Osteoblast (primary cell): ENCODE data around the gene TMEM52. TPM values are rescaled to one million over a fixed set of nuclear protein-coding genes. Genes with fewer than 3 reads are reported as not detected.

Experiments used
- DNase-seq: peaks from one replicate; pipeline ENCODE4 v3.0.0; 2011; ENCODE audit warnings: low spot score, mixed read lengths; ENCODE audit not compliant: insufficient read length; ENCODE audit errors: missing footprints
- H2AFZ ChIP-seq: 2 replicates; pipeline ENCODE4 v1.6.0; 2011; ENCODE audit warnings: mild to moderate bottlenecking, low read length
- H3K27ac ChIP-seq: 2 replicates; pipeline ENCODE4 v1.5.1; 2011; ENCODE audit warnings: mild to moderate bottlenecking, low read depth, low read length, moderate library complexity
- H3K27me3 ChIP-seq: 2 replicates; pipeline ENCODE4 v1.6.0; 2012; ENCODE audit warnings: mild to moderate bottlenecking, control low read depth, inconsistent platforms, low read length, moderate library complexity; ENCODE audit not compliant: insufficient read depth
- H3K36me3 ChIP-seq: 2 replicates; pipeline ENCODE4 v1.5.1; 2011; ENCODE audit warnings: mild to moderate bottlenecking, low read length, control low read depth, moderate library complexity; ENCODE audit not compliant: insufficient read depth
- H3K4me1 ChIP-seq: 2 replicates; pipeline ENCODE4 v1.5.1; 2011; ENCODE audit warnings: mild to moderate bottlenecking, low read length, control low read depth, moderate library complexity; ENCODE audit not compliant: insufficient read depth
- H3K4me2 ChIP-seq: 2 replicates; pipeline ENCODE4 v1.6.0; 2011; ENCODE audit warnings: mild to moderate bottlenecking, low read length; ENCODE audit not compliant: insufficient read depth
- H3K4me3 ChIP-seq: fragments of 200-600 bp; sonication (generic); 3 replicates; pipeline ENCODE4 v1.5.1; 2012; ENCODE audit warnings: mild to moderate bottlenecking, low read length, inconsistent platforms; ENCODE audit not compliant: insufficient read depth
- H3K79me2 ChIP-seq: 2 replicates; pipeline ENCODE4 v1.6.0; 2012; ENCODE audit warnings: mild to moderate bottlenecking, low read length, control low read depth, inconsistent platforms; ENCODE audit not compliant: insufficient read depth
- H3K9me3 ChIP-seq: 2 replicates; pipeline ENCODE4 v1.5.1; 2011; ENCODE audit warnings: low read depth, low read length, control low read depth
- H4K20me1 ChIP-seq: 2 replicates; pipeline ENCODE4 v1.6.0; 2012; ENCODE audit warnings: mild to moderate bottlenecking, low read length, control low read depth; ENCODE audit not compliant: insufficient read depth
- total RNA-seq: library from RNA; depleted of rRNA; stranded (reverse); fragments of >200 nt; gene quantifications from 2 replicates; pipeline ENCODE4 v1.2.3, GENCODE V29; 2012
- TF ChIP-seq, protein P1 (sequence below): IDR thresholded peaks from 2 replicates; pipeline ENCODE4 v1.5.1; 2011; ENCODE audit warnings: mild to moderate bottlenecking, low read depth, low read length, moderate library complexity; ENCODE audit errors: extremely low read depth

Gene TMEM52
- total RNA-seq, 1 donor = not detected

DNA sequence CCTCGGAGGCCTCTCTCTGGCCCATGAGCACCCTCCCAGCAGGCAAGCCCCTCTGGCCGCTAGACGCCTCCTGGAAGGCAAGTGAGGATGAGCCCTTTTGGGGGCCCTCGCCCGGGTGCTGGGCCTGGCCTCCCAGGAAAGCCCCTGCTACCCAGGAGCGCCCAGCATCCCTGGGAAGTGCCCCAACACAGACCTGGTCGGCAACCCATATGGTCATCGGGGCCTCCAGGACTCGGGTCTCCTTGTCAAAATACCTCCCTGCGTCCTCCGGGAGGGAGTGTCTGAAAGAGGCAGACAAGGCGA, 21.0 kb upstream of the TMEM52 start:
- Histone ChIP-seq H4K20me1 (no peaks in the 10 kb centered on the region), H3K27ac (no peak overlapping the region), H3K9me3 (no peaks in the 10 kb centered on the region), H2AFZ (no peak overlapping the region), H3K4me2 (no peak overlapping the region), H3K27me3 (peaks cover 5% of the 10 kb centered on the region), H3K36me3 (no peaks in the 10 kb centered on the region), H3K79me2 (no peaks in the 10 kb centered on the region), H3K4me1 (no peaks in the 10 kb centered on the region), H3K4me3 (no peak overlapping the region)
- DNase-seq = no peak
- TF ChIP-seq, protein P1, sequence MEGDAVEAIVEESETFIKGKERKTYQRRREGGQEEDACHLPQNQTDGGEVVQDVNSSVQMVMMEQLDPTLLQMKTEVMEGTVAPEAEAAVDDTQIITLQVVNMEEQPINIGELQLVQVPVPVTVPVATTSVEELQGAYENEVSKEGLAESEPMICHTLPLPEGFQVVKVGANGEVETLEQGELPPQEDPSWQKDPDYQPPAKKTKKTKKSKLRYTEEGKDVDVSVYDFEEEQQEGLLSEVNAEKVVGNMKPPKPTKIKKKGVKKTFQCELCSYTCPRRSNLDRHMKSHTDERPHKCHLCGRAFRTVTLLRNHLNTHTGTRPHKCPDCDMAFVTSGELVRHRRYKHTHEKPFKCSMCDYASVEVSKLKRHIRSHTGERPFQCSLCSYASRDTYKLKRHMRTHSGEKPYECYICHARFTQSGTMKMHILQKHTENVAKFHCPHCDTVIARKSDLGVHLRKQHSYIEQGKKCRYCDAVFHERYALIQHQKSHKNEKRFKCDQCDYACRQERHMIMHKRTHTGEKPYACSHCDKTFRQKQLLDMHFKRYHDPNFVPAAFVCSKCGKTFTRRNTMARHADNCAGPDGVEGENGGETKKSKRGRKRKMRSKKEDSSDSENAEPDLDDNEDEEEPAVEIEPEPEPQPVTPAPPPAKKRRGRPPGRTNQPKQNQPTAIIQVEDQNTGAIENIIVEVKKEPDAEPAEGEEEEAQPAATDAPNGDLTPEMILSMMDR = no peak

- H3K27ac ChIP-seq = no peak overlapping the region
- H3K79me2 ChIP-seq = no peaks in the 10 kb centered on the region
- no peaks in the 10 kb centered on the region for H3K9me3 ChIP-seq
- TF ChIP-seq, protein P1 = no peak
- DNase-seq = no peak
- H3K36me3 ChIP-seq = no peaks in the 10 kb centered on the region
- no peaks in the 10 kb centered on the region for H4K20me1 ChIP-seq
- H3K4me3 ChIP-seq = no peak overlapping the region
- no peak overlapping the region for H2AFZ ChIP-seq
- no peak overlapping the region for H3K4me2 ChIP-seq
- peaks cover 3% of the 10 kb centered on the region for H3K27me3 ChIP-seq
- no peaks in the 10 kb centered on the region for H3K4me1 ChIP-seq
Observed at GRCh38 chr1:1939296-1940122, 20.4 kb upstream of the TMEM52 start.

- Histone ChIP-seq H3K9me3 (no peaks in the 10 kb centered on the region), H3K27ac (no peak overlapping the region), H3K27me3 (peaks cover 3% of the 10 kb centered on the region), H2AFZ (no peak overlapping the region), H4K20me1 (no peaks in the 10 kb centered on the region), H3K36me3 (no peaks in the 10 kb centered on the region), H3K4me3 (no peak overlapping the region), H3K4me1 (no peaks in the 10 kb centered on the region), H3K4me2 (no peak overlapping the region), H3K79me2 (no peaks in the 10 kb centered on the region)
- no peak for DNase-seq
- TF ChIP-seq, protein P1 = no peak
Observed at GRCh38 chr1:1938613-1939295, 19.7 kb upstream of the TMEM52 start.

DNA sequence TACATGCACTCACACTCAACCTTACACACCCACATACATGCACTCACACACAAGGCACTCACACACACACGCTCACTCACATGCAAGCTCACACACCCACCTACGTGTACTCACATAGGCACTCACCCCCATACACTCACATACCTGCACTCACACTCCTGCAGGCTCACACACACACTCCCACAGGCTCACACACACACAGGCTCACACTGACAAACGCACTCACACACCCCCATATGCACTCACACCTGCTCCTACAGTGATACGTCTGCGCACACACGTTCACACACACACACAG, 19.1 kb upstream of the TMEM52 start:
- Histone ChIP-seq H4K20me1 (no peaks in the 10 kb centered on the region), H2AFZ (no peak overlapping the region), H3K27me3 (peaks cover 3% of the 10 kb centered on the region), H3K79me2 (no peaks in the 10 kb centered on the region), H3K36me3 (no peaks in the 10 kb centered on the region), H3K4me2 (no peak overlapping the region), H3K4me1 (no peaks in the 10 kb centered on the region), H3K4me3 (no peak overlapping the region), H3K27ac (no peak overlapping the region), H3K9me3 (no peaks in the 10 kb centered on the region)
- TF ChIP-seq, protein P1 = no peak
- no peak for DNase-seq
